ENCODE data around the gene SLC35C1. TPM values are rescaled to one million over a fixed set of nuclear protein-coding genes. Genes with fewer than 3 reads are reported as not detected.

SLC35C1 gene
- total and polyA plus RNA-seq, 2 donors (not counting 1 experiment from before 2014, with no cell fraction given), result 4.4 to 12.5 TPM

DNA sequence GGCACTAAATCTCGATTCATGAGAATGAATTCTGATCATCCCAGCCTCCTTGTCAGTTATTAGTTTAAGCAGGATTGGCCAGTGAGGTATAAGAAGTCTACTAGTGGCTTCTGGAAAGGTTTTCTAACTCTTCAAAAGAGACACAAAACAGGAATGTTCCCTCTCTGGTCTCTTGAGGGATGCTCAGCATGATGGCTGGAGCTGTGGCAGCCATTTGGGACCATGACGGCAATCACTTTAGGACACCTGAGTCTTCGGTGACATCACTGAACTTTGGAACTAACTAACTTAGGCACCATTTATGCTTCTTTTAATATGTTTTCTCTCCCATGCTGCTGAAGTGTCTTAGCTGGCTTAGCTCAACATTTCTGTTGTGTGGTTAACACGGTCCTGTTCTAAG lies 22.2 kb downstream of the SLC35C1 start:
- H2AFZ ChIP-seq (ENCODE audit: insufficient read depth, low read depth, low read length, poor library complexity, severe bottlenecking), result no peak overlapping the region
- H3K4me3 Mint-ChIP-seq, result no peak overlapping the region
- H3K79me2 ChIP-seq (ENCODE audit: control insufficient read depth, insufficient read depth, low read length), result no peaks in the 10 kb centered on the region
- H3K9me3 Mint-ChIP-seq (ENCODE audit: insufficient read depth), result no peaks in the 10 kb centered on the region
- no peak overlapping the region for H3K9ac ChIP-seq (ENCODE audit: low read length)
- H3K27ac ChIP-seq (ENCODE audit: low read length in 2 of 2), result no peak overlapping the region
- H3K4me1 Mint-ChIP-seq, result peaks cover 6% of the 10 kb centered on the region
- DNase-seq, result no peak
- no peak overlapping the region for H3K27ac Mint-ChIP-seq
- no peaks in the 10 kb centered on the region for H4K20me1 ChIP-seq (ENCODE audit: control insufficient read depth, insufficient read depth, low read length, poor library complexity, severe bottlenecking)
- peaks cover 33% of the 10 kb centered on the region for H3K27me3 Mint-ChIP-seq
- POLR2A ChIA-PET, result no interaction called here
- no peak for ATAC-seq (ENCODE audit: low read depth)
- no peaks in the 10 kb centered on the region for H3K4me1 ChIP-seq (ENCODE audit: control insufficient read depth in 2 of 2, insufficient read depth in 2 of 2, low read length in 2 of 2)
- H3K36me3 ChIP-seq (replicated peaks in 1 of 2; ENCODE audit: control extremely low read depth in 1 of 2, control insufficient read depth in 1 of 2, extremely low read depth in 1 of 2, insufficient read depth in 2 of 2, low read length in 1 of 2), result no peaks in the 10 kb centered on the region
- CTCF ChIA-PET, result no interaction called here
- H3K4me2 ChIP-seq (replicated peaks; ENCODE audit: low read depth, low read length, poor library complexity, severe bottlenecking), result no peak overlapping the region
- H3K9me3 ChIP-seq (ENCODE audit: control extremely low read depth in 1 of 3, control insufficient read depth in 2 of 3, insufficient read depth in 1 of 3, low read length in 2 of 3), result peaks cover 0 to 4% (median 1%) of the 10 kb centered on the region in 3 donors
- intact Hi-C loops (cut with micrococcal nuclease), result no loop called here
- 94% methylated on average over 2 of the region's 4 CpGs for WGBS (ENCODE audit: insufficient coverage)
- H3K4me3 ChIP-seq (ENCODE audit: control extremely low read depth in 1 of 5, extremely low read depth in 1 of 5, insufficient read depth in 1 of 5, low read depth in 2 of 5, low read length in 4 of 5), result no peak overlapping the region
- peaks cover 0 to 12% (median 6%) of the 10 kb centered on the region in 4 experiments for H3K27me3 ChIP-seq (replicated peaks in 1 of 4; ENCODE audit: control extremely low read depth in 1 of 4, control insufficient read depth in 3 of 4, insufficient read depth in 4 of 4, low read length in 3 of 4)
- TF ChIP-seq EZH2 (IDR thresholded peaks at IDR 0.05; ENCODE audit: borderline replicate concordance, insufficient read depth, low read depth, low read length, poor library complexity, severe bottlenecking), result no peak
- TF ChIP-seq, protein P1, sequence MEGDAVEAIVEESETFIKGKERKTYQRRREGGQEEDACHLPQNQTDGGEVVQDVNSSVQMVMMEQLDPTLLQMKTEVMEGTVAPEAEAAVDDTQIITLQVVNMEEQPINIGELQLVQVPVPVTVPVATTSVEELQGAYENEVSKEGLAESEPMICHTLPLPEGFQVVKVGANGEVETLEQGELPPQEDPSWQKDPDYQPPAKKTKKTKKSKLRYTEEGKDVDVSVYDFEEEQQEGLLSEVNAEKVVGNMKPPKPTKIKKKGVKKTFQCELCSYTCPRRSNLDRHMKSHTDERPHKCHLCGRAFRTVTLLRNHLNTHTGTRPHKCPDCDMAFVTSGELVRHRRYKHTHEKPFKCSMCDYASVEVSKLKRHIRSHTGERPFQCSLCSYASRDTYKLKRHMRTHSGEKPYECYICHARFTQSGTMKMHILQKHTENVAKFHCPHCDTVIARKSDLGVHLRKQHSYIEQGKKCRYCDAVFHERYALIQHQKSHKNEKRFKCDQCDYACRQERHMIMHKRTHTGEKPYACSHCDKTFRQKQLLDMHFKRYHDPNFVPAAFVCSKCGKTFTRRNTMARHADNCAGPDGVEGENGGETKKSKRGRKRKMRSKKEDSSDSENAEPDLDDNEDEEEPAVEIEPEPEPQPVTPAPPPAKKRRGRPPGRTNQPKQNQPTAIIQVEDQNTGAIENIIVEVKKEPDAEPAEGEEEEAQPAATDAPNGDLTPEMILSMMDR (IDR thresholded peaks at IDR 0.05), result no peak

DNA sequence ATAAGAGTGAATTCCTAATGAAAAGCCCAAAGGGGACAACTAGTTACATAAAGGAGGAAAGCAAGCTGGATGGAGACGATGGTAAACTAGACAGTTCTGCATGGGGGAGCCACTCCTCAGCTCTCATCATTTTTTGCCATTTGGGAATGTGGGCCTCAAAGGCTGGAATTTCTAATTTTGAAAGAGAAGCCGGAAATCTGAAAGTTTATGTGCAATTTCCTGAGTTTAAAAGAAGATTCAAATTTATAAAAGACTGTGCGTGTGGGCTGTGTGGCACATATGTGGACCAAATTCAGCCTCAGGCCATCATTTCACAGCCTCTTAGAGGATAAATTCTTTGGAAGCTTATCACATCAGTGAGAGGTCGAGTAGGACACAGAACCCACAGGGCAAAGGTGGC lies 24.0 kb downstream of the SLC35C1 start:
- H3K9me3 ChIP-seq (ENCODE audit: control extremely low read depth in 1 of 3, control insufficient read depth in 2 of 3, insufficient read depth in 1 of 3, low read length in 2 of 3), result peaks cover 0 to 4% (median 1%) of the 10 kb centered on the region in 3 donors
- H3K27ac ChIP-seq (ENCODE audit: low read length in 2 of 2), result no peak overlapping the region
- ChIA-PET CTCF (no interaction called here), POLR2A (no interaction called here)
- ATAC-seq (ENCODE audit: low read depth) (no peak), DNase-seq (no peak)
- Mint-ChIP-seq H3K27me3 (peaks cover 36% of the 10 kb centered on the region), H3K27ac (no peak overlapping the region), H3K4me1 (peaks cover under 1% of the 10 kb centered on the region), H3K9me3 (ENCODE audit: insufficient read depth) (no peaks in the 10 kb centered on the region), H3K4me3 (no peak overlapping the region)
- H3K4me1 ChIP-seq (ENCODE audit: control insufficient read depth in 2 of 2, insufficient read depth in 2 of 2, low read length in 2 of 2), result no peaks in the 10 kb centered on the region
- 100% methylated on average over 1 of the region's 4 CpGs for WGBS (ENCODE audit: insufficient coverage)
- H3K79me2 ChIP-seq (ENCODE audit: control insufficient read depth, insufficient read depth, low read length), result no peaks in the 10 kb centered on the region
- no peak overlapping the region for H2AFZ ChIP-seq (ENCODE audit: insufficient read depth, low read depth, low read length, poor library complexity, severe bottlenecking)
- H3K4me3 ChIP-seq (ENCODE audit: control extremely low read depth in 1 of 5, extremely low read depth in 1 of 5, insufficient read depth in 1 of 5, low read depth in 2 of 5, low read length in 4 of 5), result no peak overlapping the region
- no peak overlapping the region for H3K9ac ChIP-seq (ENCODE audit: low read length)
- H3K36me3 ChIP-seq (replicated peaks in 1 of 2; ENCODE audit: control extremely low read depth in 1 of 2, control insufficient read depth in 1 of 2, extremely low read depth in 1 of 2, insufficient read depth in 2 of 2, low read length in 1 of 2), result no peaks in the 10 kb centered on the region
- intact Hi-C loops (cut with micrococcal nuclease), result no loop called here
- peaks cover 0 to 16% (median 10%) of the 10 kb centered on the region in 4 experiments for H3K27me3 ChIP-seq (replicated peaks in 1 of 4; ENCODE audit: control extremely low read depth in 1 of 4, control insufficient read depth in 3 of 4, insufficient read depth in 4 of 4, low read length in 3 of 4)
- H4K20me1 ChIP-seq (ENCODE audit: control insufficient read depth, insufficient read depth, low read length, poor library complexity, severe bottlenecking), result no peaks in the 10 kb centered on the region
- no peak for TF ChIP-seq EZH2 (IDR thresholded peaks at IDR 0.05; ENCODE audit: borderline replicate concordance, insufficient read depth, low read depth, low read length, poor library complexity, severe bottlenecking)
- TF ChIP-seq, protein P1 (IDR thresholded peaks at IDR 0.05), result no peak
- no peak overlapping the region for H3K4me2 ChIP-seq (replicated peaks; ENCODE audit: low read depth, low read length, poor library complexity, severe bottlenecking)

Data from B cell (primary cell).